ENCODE results near the gene CAMTA1.
"Not testable (repeated sequence)": the region's sequence is repeated elsewhere in the genome, so short reads cannot be mapped to it uniquely, and the experiment has no call there.

The CAMTA1 gene

GRCh38 chr1:6810146-6810734 is 25.0 kb downstream of the CAMTA1 start:
- DNase-seq, result not testable (repeated sequence)

GRCh38 chr1:6811583-6811982 is 26.3 kb downstream of the CAMTA1 start:
- DNase-seq, result no peak

GRCh38 chr1:6813165-6813564 is 27.9 kb downstream of the CAMTA1 start:
- no peak for DNase-seq

- DNase-seq, result no peak
These were observed 30.5 kb downstream of the CAMTA1 start for GRCh38 chr1:6815726-6816125.

- DNase-seq, result no peak
These were observed 34.2 kb downstream of the CAMTA1 start for GRCh38 chr1:6819246-6820040.

GRCh38 chr1:6820899-6821298 is 35.6 kb downstream of the CAMTA1 start:
- DNase-seq, result no peak

- no peak for DNase-seq
These were observed 37.5 kb downstream of the CAMTA1 start for GRCh38 chr1:6822530-6823359.

DNA sequence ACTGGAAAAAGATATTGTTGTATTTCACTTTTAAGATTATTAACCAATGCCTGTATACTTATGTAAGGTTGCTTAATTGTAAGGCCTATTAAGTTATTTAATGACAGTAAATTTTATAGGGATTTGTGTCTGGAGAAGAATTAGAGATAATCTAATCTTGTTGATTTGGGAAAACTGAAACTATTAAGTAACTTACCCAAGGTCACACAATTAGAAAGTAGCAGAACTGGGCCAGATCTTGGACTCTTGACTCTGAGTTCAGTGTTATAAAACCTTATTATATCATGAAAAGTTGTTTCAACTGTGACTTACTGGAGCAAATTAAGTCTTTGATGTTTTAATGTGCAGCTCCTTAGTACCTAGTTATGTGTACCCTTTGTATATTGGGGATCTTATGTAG is 38.5 kb downstream of the CAMTA1 start:
- no peak for DNase-seq

- DNase-seq, result no peak
These were observed 39.6 kb downstream of the CAMTA1 start for GRCh38 chr1:6824665-6825368.

DNA sequence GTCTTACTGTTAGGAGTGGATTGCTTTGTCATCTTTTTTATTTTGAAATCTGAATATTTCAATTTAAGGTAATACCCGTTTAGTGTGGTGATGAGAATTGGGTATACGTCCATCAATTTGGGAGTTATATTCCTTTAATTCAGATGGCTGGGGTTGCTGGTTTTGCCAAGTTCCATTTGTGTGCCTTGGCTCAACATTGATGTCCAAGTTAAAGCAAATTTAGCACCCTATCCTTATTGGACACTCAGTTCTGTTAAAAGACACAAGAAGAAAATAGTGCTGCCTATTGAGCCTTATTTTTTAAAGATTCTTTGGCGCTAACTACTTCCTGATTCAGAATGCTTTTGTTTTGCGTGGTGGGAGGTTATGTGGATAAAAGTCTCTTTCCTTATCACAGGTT is 40.6 kb downstream of the CAMTA1 start:
- DNase-seq, result no peak

DNA sequence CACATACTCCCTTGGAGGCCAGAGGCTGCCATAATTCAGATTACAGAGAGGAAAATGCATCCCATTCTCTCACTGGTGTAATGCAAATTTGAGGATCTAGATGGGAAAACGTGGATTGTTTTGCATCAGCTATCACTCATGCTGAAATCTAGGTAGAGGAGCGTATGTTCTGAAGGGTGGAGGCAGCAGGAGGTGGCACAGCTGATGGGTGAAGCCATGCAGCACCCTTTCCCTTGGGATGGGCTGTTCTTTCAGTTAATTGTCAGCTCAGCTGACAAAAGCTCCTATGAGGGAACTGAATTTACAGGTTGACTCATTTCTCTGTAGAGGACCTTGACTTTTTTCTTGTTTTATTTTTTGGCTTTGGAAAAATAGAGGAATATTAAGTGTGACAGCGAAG is 41.8 kb downstream of the CAMTA1 start:
- no peak for DNase-seq

DNA sequence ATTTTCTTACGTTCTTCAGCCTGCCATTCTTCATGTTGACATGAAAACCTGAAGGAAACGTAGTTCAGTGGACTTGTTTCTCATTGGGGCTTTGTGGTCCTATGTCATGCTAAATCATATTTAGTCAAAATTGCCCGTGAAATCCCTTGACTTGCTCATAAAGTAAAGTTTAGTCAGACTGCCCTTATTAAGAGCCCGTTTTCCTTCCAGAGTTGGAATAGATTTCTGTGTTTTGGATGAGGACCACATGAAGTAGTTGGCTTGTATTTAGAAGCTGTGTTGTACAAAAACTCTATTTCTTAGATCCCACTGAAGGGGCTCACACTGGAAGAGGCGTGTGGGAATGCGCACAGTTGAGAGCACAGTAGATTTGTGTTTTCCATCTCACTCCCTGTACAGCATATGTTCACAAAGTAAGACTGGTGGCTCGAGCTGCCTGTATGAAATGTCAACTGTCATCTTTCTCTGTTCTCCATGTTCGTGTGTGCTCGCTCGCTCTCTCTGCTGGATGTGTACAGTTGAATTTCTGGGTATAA is 42.4 kb downstream of the CAMTA1 start:
- no peak for DNase-seq

GRCh38 chr1:6831366-6831765 is 46.1 kb downstream of the CAMTA1 start:
- DNase-seq, result no peak

DNA sequence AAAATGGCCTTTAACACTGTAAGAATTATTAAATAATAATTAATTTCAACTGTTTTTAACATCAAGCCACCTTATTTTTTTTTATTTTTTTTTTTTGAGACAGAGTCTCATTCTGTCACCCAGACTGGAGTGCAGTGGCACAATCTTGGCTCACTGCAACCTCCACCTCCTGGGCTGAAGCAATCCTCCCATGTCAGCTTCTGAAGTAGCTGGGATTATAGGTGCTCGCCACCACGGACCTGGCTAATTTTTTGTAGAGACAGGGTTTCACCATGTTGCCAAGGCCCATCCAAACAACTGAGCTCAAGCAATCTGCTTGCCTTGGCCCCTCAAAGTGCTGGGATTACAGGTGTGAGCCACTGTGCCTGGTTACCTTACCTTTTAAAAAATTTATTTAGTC is 46.8 kb downstream of the CAMTA1 start:
- DNase-seq, result not testable (repeated sequence)

DNA sequence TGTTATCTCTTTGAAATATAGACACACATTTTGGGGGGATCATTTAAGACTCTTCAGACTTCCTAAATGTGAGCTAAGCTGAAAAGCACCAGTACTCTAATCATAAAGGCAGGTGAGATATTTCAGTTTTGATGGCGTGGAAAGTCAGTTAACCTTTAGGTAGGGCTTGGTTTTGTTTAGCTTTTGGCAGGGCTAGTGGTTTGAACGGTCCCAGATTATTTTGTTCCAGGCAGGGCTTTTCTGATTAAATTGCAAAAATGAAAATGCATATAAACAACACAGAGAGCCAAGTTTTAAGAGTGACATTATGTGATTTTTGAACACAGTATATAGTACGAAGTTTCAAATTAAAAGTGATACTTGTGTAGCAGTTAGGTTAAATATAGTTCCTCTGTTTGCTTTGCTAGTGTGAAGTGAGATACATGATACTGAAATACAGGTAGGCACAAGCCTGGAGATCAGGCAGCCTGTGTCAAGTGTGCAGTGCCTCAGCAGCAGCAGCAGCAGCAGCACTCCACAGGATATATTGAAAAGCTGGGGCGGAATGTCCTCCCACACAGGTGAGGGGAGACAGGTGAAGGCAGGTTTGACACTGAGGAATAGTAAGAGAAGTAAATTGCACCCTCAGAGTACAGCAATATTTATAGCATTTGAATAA is 47.4 kb downstream of the CAMTA1 start:
- DNase-seq, result peak; percentile 11

DNA sequence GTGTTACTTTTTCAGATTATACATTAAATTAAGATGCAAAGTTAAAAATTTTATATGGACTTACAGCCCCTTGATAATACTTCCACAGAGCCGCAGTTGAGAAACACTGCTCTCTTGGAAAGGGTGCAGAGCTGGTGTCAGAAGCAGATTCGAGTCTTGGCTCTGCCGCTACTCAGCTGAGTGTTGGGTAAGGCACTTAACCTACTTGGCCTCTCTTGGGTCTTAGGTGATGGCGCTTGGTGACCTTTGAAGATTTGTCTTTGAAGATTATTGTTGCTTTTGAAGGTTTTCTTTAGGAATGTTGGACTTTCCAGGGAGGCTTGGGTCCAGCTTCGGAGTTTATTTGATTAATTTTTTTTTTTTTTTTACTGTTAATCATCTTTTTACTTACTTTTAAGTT is 48.5 kb downstream of the CAMTA1 start:
- no peak for DNase-seq

- no peak for DNase-seq
These were observed 49.1 kb downstream of the CAMTA1 start for GRCh38 chr1:6834366-6834765.

DNA sequence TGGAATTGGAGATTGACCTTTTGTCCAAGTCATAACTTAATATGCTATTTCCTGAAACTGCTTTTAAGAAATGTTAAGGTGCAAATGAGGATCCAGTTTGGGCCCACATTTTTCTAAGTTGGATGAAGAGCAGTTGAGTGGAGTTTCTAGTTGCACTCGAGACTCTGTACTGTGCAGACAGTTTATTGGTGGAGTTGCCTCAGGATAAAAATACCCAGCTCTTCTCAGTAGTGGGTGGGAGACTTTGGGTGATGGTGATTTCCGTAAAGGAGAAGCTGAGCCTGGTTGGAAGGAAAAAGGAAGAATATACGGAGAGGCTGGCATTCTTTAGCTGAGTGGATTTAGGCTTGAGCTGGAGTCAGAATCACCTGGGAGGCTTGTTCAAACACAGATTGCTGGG is 49.9 kb downstream of the CAMTA1 start:
- DNase-seq, result no peak

GRCh38 chr1:6842301-6842700 is 57.0 kb downstream of the CAMTA1 start:
- no peak for DNase-seq

GRCh38 chr1:6845786-6846185 is 60.5 kb downstream of the CAMTA1 start:
- DNase-seq, result not testable (repeated sequence)

DNA sequence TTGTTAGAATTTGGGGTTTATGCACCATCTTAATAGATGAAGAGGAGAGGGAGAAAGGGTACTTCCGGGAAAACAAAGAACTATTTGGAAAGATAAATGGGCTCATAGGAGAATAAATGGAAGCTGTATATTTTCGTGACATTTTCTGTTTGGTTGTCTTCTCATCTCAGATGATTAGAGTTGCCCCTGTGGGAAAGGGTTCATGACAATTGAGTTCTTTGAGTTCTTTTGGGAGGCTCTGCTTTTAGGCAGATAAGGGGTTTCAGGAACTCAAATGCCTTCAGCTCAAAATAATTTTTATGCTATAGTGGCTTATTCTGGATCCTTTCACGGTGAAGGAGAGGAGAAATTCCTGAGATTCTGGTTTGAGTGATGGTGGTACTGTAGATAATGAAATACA is 63.6 kb downstream of the CAMTA1 start:
- no peak for DNase-seq

GRCh38 chr1:6850537-6850936 is 65.3 kb downstream of the CAMTA1 start:
- DNase-seq, result no peak
